Measurements from ENCODE around the gene RALY.

RALY gene

DNA sequence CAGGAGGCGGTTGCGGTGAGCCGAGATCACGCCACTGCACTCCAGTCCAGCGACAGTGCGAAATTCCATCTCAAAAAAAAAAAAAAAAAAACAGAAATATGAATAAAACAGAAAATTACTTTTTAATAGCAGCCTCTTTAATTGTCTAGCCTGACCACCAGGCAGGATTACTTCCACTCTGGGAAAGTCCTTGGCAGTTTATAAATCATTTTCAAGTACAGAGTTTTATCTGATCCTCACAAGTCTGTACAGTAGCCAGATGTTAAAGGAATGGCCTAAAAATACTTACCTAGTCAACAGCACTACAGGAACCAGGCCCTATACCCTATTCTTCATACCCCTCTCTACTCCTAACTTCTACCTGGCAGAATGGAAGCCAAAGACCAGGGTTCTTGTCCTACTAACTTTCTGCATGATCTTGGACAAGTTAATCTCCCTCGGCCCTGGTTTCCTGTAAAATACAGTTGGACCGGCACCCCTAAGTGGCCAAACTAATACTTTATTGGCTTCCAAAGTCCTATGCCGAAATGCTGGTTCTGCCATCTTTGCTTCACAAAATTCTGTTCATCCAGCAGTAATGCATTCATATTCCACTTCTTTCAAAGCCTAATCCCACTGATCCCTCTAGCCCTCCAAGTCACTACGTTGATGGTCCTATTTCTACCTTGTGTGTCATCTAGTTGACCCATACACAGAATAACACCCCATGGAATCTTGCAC is 116.5 kb downstream of the RALY start:
- no peak overlapping the region for H3K4me3 ChIP-seq (ENCODE audit: low read depth, low read length)
- no peak overlapping the region for H3K27ac ChIP-seq (ENCODE audit: low read depth, low read length)
- no peak overlapping the region for H4K91ac ChIP-seq (ENCODE audit: low read depth, low read length)
- no peak overlapping the region for H2AK5ac ChIP-seq (ENCODE audit: low read length)
- no peak overlapping the region for H2BK120ac ChIP-seq (ENCODE audit: insufficient read depth, low read length, poor library complexity)
- no peak overlapping the region for H3K18ac ChIP-seq (ENCODE audit: low read length)
- H3K79me2 ChIP-seq (ENCODE audit: control insufficient read depth, insufficient read depth, low read length, poor library complexity) = peaks cover 29% of the 10 kb centered on the region
- no peak overlapping the region for H4K8ac ChIP-seq (ENCODE audit: low read depth, low read length)
- WGBS (ENCODE audit: extremely low coverage, insufficient coverage, insufficient read length) = no CpG with 5 or more reads among the region's 10 CpGs
- H3K36me3 ChIP-seq (ENCODE audit: control insufficient read depth in 1 of 2, insufficient read depth in 2 of 2, low read length in 2 of 2) = peaks cover 7 to 8% of the 10 kb centered on the region in 2 experiments
- H3K27me3 ChIP-seq (ENCODE audit: insufficient read depth, low read length) = no peaks in the 10 kb centered on the region
- H3K4me2 ChIP-seq (ENCODE audit: low read length) = peak overlapping the region; percentile 67
- H3K14ac ChIP-seq (ENCODE audit: low read length) = no peak overlapping the region
- H2BK5ac ChIP-seq (ENCODE audit: low read depth, low read length, poor library complexity) = no peak overlapping the region
- peak overlapping the region; percentile 57 for H3K9ac ChIP-seq (ENCODE audit: low read length)
- no peak overlapping the region for H2AFZ ChIP-seq (ENCODE audit: insufficient read depth, low read length, poor library complexity)
- peak overlapping the region; percentile 87 for H3K4ac ChIP-seq (ENCODE audit: low read depth, low read length)
- no peak overlapping the region for H3K23ac ChIP-seq (ENCODE audit: low read length)
- H4K12ac ChIP-seq (ENCODE audit: low read depth, low read length) = no peak overlapping the region
- H2BK12ac ChIP-seq (ENCODE audit: low read length) = no peak overlapping the region
- H3K79me1 ChIP-seq (ENCODE audit: low read length) = peaks cover 14% of the 10 kb centered on the region
- H3K9me3 ChIP-seq (ENCODE audit: insufficient read depth, low read depth, low read length) = no peaks in the 10 kb centered on the region
- DNase-seq = no peak
- H3K4me1 ChIP-seq (ENCODE audit: control insufficient read depth in 1 of 2, insufficient read depth in 2 of 2, low read length in 2 of 2) = peaks cover 0 to 5% of the 10 kb centered on the region in 2 experiments

DNA sequence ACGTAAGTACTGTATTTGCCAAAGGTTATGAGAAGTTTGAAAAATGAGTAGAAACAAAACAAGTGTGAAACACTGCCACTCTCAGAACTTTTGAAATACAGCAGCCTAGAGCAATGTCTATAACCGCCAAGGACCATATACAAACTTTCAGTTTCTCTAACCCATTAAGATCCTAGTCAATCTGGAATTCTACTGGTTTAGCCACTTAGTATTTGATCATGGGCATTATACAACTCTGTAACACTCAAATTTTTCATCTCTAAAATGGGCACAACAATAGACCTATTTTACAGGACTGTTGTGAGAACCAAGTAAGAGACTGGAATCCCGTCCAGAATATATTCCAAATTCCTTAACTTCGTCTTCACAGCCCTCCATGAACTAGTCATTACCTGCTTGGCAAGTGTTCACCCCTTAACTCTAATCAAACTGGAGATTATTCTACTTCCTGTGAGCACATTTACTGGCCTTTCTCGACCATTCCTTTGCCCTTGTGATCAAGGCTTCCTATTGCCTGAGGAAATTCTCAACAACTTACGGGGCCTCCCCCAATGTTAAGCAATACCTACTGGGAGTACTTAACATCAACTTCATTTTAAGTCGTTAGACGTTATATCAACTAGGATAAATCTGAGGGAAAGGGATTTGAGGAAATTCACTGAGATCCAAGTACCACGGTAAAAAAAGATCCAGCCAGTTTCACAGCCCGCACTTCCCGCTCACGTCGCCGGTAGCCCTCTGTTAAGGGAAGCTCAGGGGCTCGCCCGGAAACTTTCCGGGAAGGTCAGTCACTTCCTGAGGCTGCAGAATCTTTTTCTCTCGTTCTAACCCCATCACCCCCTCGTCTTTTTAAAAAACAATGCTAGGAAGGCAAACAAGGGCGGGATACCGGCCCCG is 117.3 kb downstream of the RALY start:
- peak; percentile 43 to 68 for DNase-seq
- peak overlapping the region; percentile 98 for H2BK5ac ChIP-seq (ENCODE audit: low read depth, low read length, poor library complexity)
- peak overlapping the region; percentile 100 for H3K9ac ChIP-seq (ENCODE audit: low read length)
- peak overlapping the region; percentile 95 for H3K18ac ChIP-seq (ENCODE audit: low read length)
- peak overlapping the region; percentile 51 for H2AK5ac ChIP-seq (ENCODE audit: low read length)
- peak overlapping the region; percentile 96 for H2BK120ac ChIP-seq (ENCODE audit: insufficient read depth, low read length, poor library complexity)
- peak overlapping the region; percentile 91 for H2AFZ ChIP-seq (ENCODE audit: insufficient read depth, low read length, poor library complexity)
- H3K4me2 ChIP-seq (ENCODE audit: low read length) = peak overlapping the region; percentile 67
- peak overlapping the region; percentile 96 for H4K8ac ChIP-seq (ENCODE audit: low read depth, low read length)
- H3K27me3 ChIP-seq (ENCODE audit: insufficient read depth, low read length) = no peaks in the 10 kb centered on the region
- peak overlapping the region; percentile 99 for H3K4ac ChIP-seq (ENCODE audit: low read depth, low read length)
- H4K91ac ChIP-seq (ENCODE audit: low read depth, low read length) = peak overlapping the region; percentile 99
- peaks cover 14% of the 10 kb centered on the region for H3K79me1 ChIP-seq (ENCODE audit: low read length)
- no peak overlapping the region for H2BK12ac ChIP-seq (ENCODE audit: low read length)
- H4K12ac ChIP-seq (ENCODE audit: low read depth, low read length) = peak overlapping the region; percentile 99
- WGBS (ENCODE audit: extremely low coverage, insufficient coverage, insufficient read length) = no CpG with 5 or more reads among the region's 22 CpGs
- peaks cover 27% of the 10 kb centered on the region for H3K79me2 ChIP-seq (ENCODE audit: control insufficient read depth, insufficient read depth, low read length, poor library complexity)
- H3K14ac ChIP-seq (ENCODE audit: low read length) = peak overlapping the region; percentile 99
- peaks cover 5% of the 10 kb centered on the region in 2 experiments for H3K36me3 ChIP-seq (ENCODE audit: control insufficient read depth in 1 of 2, insufficient read depth in 2 of 2, low read length in 2 of 2)
- peak overlapping the region; percentile 98 for H3K4me3 ChIP-seq (ENCODE audit: low read depth, low read length)
- H3K27ac ChIP-seq (ENCODE audit: low read depth, low read length) = peak overlapping the region; percentile 96
- H3K4me1 ChIP-seq (ENCODE audit: control insufficient read depth in 1 of 2, insufficient read depth in 2 of 2, low read length in 2 of 2) = peaks cover 0 to 5% of the 10 kb centered on the region in 2 experiments
- no peak overlapping the region for H3K23ac ChIP-seq (ENCODE audit: low read length)
- H3K9me3 ChIP-seq (ENCODE audit: insufficient read depth, low read depth, low read length) = no peaks in the 10 kb centered on the region

DNA sequence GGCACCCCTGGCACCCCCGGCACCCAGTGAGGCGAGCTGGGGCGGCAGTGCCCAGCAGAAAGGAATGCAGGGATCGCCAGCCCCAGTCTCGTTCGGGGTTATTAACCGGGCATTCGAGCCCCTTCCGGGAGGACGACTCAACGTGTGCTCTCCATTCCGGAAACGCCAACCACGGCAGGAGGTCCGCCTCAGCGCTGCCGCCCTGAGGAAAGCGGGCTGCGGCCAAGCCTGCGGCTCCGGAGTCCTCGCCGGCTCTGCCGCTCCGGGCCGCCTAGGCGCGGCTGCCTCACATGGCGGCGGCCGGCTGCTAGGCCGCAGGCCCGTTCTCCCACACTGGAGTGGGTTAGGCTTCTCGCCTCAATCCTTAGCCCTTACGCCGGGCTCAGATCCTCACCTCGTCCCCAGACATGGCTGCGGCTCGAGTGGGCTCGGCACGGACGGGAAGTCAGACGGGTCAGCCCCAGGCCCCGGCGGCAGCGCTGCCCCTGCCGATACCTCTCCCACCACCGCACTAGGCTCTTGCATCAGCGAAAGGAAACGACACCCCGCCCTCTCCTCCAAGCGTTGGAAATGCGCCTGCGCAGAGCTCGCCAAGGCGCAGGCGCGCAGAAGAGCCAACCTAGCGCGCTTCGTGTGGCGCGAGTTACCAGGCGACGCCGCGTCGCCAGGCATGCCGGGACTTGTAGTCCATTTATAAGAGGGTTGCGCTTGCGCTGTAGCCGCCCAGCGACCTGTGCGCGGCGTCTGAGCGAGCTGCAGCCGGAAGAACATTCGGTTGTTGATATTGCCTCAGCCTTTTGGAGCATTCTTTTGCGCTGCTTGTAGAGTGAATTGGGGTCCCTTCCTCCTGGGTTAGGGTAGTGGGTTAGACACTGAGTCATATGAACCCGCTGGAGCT is 118.2 kb downstream of the RALY start, which contains the start of gene EIF2S2:
EIF2S2 (minus strand) TSS at position 542 of the 898 bp plus-strand sequence; CDS start at position 409, 133 bp downstream.
- Histone ChIP-seq H3K9me3 (ENCODE audit: insufficient read depth, low read depth, low read length) (no peaks in the 10 kb centered on the region), H2BK120ac (ENCODE audit: insufficient read depth, low read length, poor library complexity) (peak within 1 kb of the TSS; percentile 96), H4K8ac (ENCODE audit: low read depth, low read length) (peak within 1 kb of the TSS; percentile 96), H3K4ac (ENCODE audit: low read depth, low read length) (peak within 1 kb of the TSS; percentile 99), H3K23ac (ENCODE audit: low read length) (peak within 1 kb of the TSS; percentile 22), H3K4me2 (ENCODE audit: low read length) (peak within 1 kb of the TSS; percentile 86), H3K4me3 (ENCODE audit: low read depth, low read length) (peak within 1 kb of the TSS; percentile 98), H2AFZ (ENCODE audit: insufficient read depth, low read length, poor library complexity) (peak within 1 kb of the TSS; percentile 91), H4K91ac (ENCODE audit: low read depth, low read length) (peak within 1 kb of the TSS; percentile 99), H3K36me3 (ENCODE audit: control insufficient read depth in 1 of 2, insufficient read depth in 2 of 2, low read length in 2 of 2) (peaks cover 3 to 4% of the 10 kb centered on the region in 2 experiments), H2BK12ac (ENCODE audit: low read length) (no peak within 1 kb of the TSS), H3K79me2 (ENCODE audit: control insufficient read depth, insufficient read depth, low read length, poor library complexity) (peaks cover 22% of the 10 kb centered on the region), H3K4me1 (ENCODE audit: control insufficient read depth in 1 of 2, insufficient read depth in 2 of 2, low read length in 2 of 2) (peaks cover 0 to 5% of the 10 kb centered on the region in 2 experiments), H3K27ac (ENCODE audit: low read depth, low read length) (peak within 1 kb of the TSS; percentile 96), H3K14ac (ENCODE audit: low read length) (peak within 1 kb of the TSS; percentile 99), H2AK5ac (ENCODE audit: low read length) (peak within 1 kb of the TSS; percentile 51), H3K79me1 (ENCODE audit: low read length) (peaks cover 14% of the 10 kb centered on the region), H4K12ac (ENCODE audit: low read depth, low read length) (peak within 1 kb of the TSS; percentile 99), H3K27me3 (ENCODE audit: insufficient read depth, low read length) (no peaks in the 10 kb centered on the region), H2BK5ac (ENCODE audit: low read depth, low read length, poor library complexity) (peak within 1 kb of the TSS; percentile 98), H3K18ac (ENCODE audit: low read length) (peak within 1 kb of the TSS; percentile 95), H3K9ac (ENCODE audit: low read length) (peak within 1 kb of the TSS; percentile 100)
- DNase-seq = peak; percentile 100
- WGBS (ENCODE audit: extremely low coverage, insufficient coverage, insufficient read length) = no CpG with 5 or more reads among the region's 81 CpGs

Measured in trophoblast cell (in vitro differentiated cells and primary cell).